Measurements from ENCODE around the gene CSPG5. TPM values are rescaled to one million over a fixed set of nuclear protein-coding genes. Genes with fewer than 3 reads are reported as not detected.

Gene CSPG5
- polyA plus RNA-seq, 2 of the 4 experiments (the other 2 are of a cell fraction): 0.14 to 0.93 TPM

DNA sequence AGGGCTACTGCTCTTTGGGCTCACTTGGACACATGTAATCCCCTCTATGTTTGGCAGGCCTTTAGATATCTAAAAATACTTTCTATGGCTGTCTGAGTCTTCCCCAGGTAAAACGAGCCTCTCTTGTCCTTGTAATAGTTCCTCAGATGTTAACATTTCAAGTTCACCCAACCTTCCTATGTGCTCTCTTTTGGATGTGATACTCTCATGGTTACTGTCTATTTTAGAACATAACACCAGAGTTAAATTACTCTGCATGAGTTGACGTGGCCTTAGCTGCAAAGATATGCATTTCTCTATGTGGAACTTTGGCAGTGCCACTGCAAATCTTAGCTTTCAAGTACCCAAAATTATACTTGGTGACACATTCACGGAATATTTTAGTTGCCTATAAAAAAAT is 31.9 kb upstream of the CSPG5 start (continued):
- TF ChIP-seq, protein P1, sequence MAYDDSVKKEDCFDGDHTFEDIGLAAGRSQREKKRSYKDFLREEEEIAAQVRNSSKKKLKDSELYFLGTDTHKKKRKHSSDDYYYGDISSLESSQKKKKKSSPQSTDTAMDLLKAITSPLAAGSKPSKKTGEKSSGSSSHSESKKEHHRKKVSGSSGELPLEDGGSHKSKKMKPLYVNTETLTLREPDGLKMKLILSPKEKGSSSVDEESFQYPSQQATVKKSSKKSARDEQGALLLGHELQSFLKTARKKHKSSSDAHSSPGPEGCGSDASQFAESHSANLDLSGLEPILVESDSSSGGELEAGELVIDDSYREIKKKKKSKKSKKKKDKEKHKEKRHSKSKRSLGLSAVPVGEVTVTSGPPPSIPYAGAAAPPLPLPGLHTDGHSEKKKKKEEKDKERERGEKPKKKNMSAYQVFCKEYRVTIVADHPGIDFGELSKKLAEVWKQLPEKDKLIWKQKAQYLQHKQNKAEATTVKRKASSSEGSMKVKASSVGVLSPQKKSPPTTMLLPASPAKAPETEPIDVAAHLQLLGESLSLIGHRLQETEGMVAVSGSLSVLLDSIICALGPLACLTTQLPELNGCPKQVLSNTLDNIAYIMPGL (CRISPR knock-in tag; IDR thresholded peaks at IDR 0.05; ENCODE audit: borderline replicate concordance): no peak
- no peak for TF ChIP-seq EHF (CRISPR knock-in tag; IDR thresholded peaks at IDR 0.05)

DNA sequence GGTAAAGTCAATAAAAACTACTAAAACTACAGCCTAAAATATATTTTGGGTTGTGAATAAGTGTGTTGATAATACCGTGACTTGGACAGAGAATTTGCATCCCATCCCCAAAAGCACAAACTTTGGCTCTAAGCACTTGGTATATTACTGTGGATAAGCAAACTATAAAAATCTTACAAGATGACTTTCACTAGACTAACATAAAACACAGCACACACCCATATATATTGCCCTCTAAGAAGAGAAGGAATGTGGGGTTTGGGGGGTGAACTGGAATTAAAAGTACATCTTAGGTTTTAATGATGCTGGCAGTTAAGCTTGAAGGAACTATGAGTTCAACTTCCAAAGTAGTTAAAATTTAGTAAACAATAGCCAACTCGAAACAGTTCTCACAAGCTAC is 28.7 kb upstream of the CSPG5 start:
- CTCF ChIA-PET: interaction anchor here (1.3 kb wide), 1 partner anchor 43 kb away, joined by 3 read pairs; no protein-coding TSS in a partner anchor
- H3K4me3 ChIP-seq: no peak overlapping the region
- no peak overlapping the region for H3K4me2 ChIP-seq
- DNase-seq (ENCODE audit: low read depth in 1 of 2, low spot score in 1 of 2): no peak
- 88% methylated on average over 2 of the region's 2 CpGs for WGBS (ENCODE audit: missing lambda C conversion rate)
- POLR2A ChIA-PET: no interaction called here
- peaks cover 6% of the 10 kb centered on the region; the same call in 1 of the 3 replicates for H3K4me1 ChIP-seq
- no peak for FAIRE-seq
- H3K27ac ChIP-seq: no peak overlapping the region
- H3K9me3 ChIP-seq: no peaks in the 10 kb centered on the region
- TF ChIP-seq POLR2AphosphoS2 (conservative IDR thresholded peaks at IDR 0.05; ENCODE audit: low read length) (no peak), TFCP2L1 (CRISPR knock-in tag; IDR thresholded peaks at IDR 0.05) (no peak), FOXS1 (CRISPR knock-in tag; IDR thresholded peaks at IDR 0.05) (no peak), SREBF2 (IDR thresholded peaks at IDR 0.05) (no peak), HOXA7 (CRISPR knock-in tag; IDR thresholded peaks at IDR 0.05) (no peak), CHD2 (IDR thresholded peaks at IDR 0.05; ENCODE audit: low read length, partially characterized antibody) (no peak), PHF8 (IDR thresholded peaks at IDR 0.05; ENCODE audit: borderline replicate concordance, low read depth) (no peak), HDAC2 (IDR thresholded peaks at IDR 0.05) (no peak)
- TF ChIP-seq, protein P2, sequence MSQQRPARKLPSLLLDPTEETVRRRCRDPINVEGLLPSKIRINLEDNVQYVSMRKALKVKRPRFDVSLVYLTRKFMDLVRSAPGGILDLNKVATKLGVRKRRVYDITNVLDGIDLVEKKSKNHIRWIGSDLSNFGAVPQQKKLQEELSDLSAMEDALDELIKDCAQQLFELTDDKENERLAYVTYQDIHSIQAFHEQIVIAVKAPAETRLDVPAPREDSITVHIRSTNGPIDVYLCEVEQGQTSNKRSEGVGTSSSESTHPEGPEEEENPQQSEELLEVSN (IDR thresholded peaks at IDR 0.05; ENCODE audit: borderline replicate concordance, low read depth): no peak
- ATAC-seq: no peak

DNA sequence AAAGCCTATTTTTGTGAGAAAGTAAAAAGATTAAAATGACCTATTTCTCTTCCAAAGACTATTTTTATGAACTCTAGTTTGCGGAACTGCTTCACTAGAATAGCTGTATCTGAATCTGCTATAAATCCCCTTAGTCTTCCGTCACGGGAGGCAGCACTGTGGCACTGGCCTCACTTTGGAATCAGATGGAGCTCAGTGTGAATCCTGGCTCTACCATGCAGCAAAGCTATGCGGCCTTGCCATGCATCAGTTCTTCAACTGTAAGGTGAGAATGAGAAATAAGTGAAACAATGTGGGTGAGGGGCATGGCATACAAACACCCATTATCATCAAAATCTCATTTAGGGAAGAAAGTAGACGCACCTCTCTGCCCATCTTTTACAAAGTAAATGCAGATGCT is 27.5 kb upstream of the CSPG5 start:
- DNase-seq (ENCODE audit: low read depth in 1 of 2, low spot score in 1 of 2) (no peak), ATAC-seq (no peak), FAIRE-seq (no peak)
- TF ChIP-seq PHF8 (IDR thresholded peaks at IDR 0.05; ENCODE audit: borderline replicate concordance, low read depth) (no peak), NR3C1 (IDR thresholded peaks at IDR 0.05) (no peak), RARB (CRISPR knock-in tag; IDR thresholded peaks at IDR 0.05) (no peak), KDM1A (IDR thresholded peaks at IDR 0.05; ENCODE audit: low read depth) (no peak), EHMT2 (IDR thresholded peaks at IDR 0.05; ENCODE audit: low read depth) (no peak), CHD4 (IDR thresholded peaks at IDR 0.05; ENCODE audit: borderline replicate concordance) (no peak), HOXB5 (CRISPR knock-in tag; IDR thresholded peaks at IDR 0.05) (no peak), ZFP36 (IDR thresholded peaks at IDR 0.05; ENCODE audit: borderline replicate concordance, partially characterized antibody) (no peak), HOXB13 (CRISPR knock-in tag; IDR thresholded peaks at IDR 0.05; ENCODE audit: low read depth) (no peak), TP53 (CRISPR knock-in tag; IDR thresholded peaks at IDR 0.05) (no peak), BHLHE40 (IDR thresholded peaks at IDR 0.05; ENCODE audit: low read depth, low read length) (no peak), HOXA7 (CRISPR knock-in tag; IDR thresholded peaks at IDR 0.05) (no peak), ZC3H11A (IDR thresholded peaks at IDR 0.05) (no peak)
- TF ChIP-seq, protein P3, sequence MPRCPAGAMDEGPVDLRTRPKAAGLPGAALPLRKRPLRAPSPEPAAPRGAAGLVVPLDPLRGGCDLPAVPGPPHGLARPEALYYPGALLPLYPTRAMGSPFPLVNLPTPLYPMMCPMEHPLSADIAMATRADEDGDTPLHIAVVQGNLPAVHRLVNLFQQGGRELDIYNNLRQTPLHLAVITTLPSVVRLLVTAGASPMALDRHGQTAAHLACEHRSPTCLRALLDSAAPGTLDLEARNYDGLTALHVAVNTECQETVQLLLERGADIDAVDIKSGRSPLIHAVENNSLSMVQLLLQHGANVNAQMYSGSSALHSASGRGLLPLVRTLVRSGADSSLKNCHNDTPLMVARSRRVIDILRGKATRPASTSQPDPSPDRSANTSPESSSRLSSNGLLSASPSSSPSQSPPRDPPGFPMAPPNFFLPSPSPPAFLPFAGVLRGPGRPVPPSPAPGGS (IDR thresholded peaks at IDR 0.05): no peak
- Histone ChIP-seq H3K4me1 (no peaks in the 10 kb centered on the region), H3K27ac (no peak overlapping the region), H3K4me2 (no peak overlapping the region), H3K9me3 (no peaks in the 10 kb centered on the region), H3K4me3 (no peak overlapping the region)
- ChIA-PET POLR2A (no interaction called here), CTCF (interaction anchor here (0.6 kb wide), 1 partner anchor 281 kb away, joined by 3 read pairs; no protein-coding TSS in a partner anchor)
- WGBS (ENCODE audit: missing lambda C conversion rate): 94% methylated on average over 5 of the region's 5 CpGs

Measured in A549 (cell line).